K562 (cell line): ENCODE data around the gene SUMF2. TPM values are rescaled to one million over a fixed set of nuclear protein-coding genes. Genes with fewer than 3 reads are reported as not detected.

Experiments used
- ATAC-seq: fragments of 200-7000 bp; cut with Tn5 transposase; 3 replicates; pipeline ENCODE4 v1.9.1; 2020; ENCODE audit warnings: moderate library complexity
- BruUV-seq: library from RNA; stranded (reverse); fragments of 400-500 nt; replicated peaks from 2 replicates; lab custom pipeline; 2021; lab: Mats Ljungman, UMichigan
- CTCF ChIA-PET: fragments of 300-600 bp; formaldehyde crosslinking; extraction: SDS; loops from one replicate; lab custom pipeline; 2021; ENCODE audit warnings: low intra/inter-chr PET ratio; lab: Yijun Ruan, JAX
- POLR2A ChIA-PET: fragments of 300-600, 350-650 bp; sonication (Branson Sonifier 250); formaldehyde crosslinking; extraction: SDS; loops from one replicate; lab custom pipeline; 2021; ENCODE audit warnings: antibody characterized with exemption, inconsistent platforms; lab: Yijun Ruan, JAX
- DNase-seq, 4 experiments: peaks; one replicate each; pipeline versions ENCODE4 v3.0.0 to v3.0.0-alpha.2; 2011 to 2018; ENCODE audit warnings: low spot score in 3 of 4, mixed read lengths in 3 of 4; ENCODE audit errors: extremely low read depth in 1 of 4
- FAIRE-seq: peaks from 2 replicates; lab custom pipeline; 2011; peaks lifted over from hg19 to GRCh38; lab: Jason Lieb, UNC
- H2AFZ ChIP-seq: 2 replicates; pipeline ENCODE4 v1.6.0; 2011; ENCODE audit warnings: low read depth, low read length, control low read depth, inconsistent platforms
- H3K27ac ChIP-seq: fragments of 200-600 bp; 3 replicates; pipeline ENCODE4 v1.8.0; 2011; ENCODE audit warnings: low read depth, mild to moderate bottlenecking, control low read depth, inconsistent platforms, low read length, moderate library complexity, mixed read lengths; ENCODE audit errors: extremely low read depth
- H3K27me3 ChIP-seq, 2 experiments: fragments of 300-600 bp in 1 of 2; 2 replicates in 1 of 2; 3 replicates in 1 of 2; pipeline versions ENCODE4 v1.6.0 to v1.8.0; 2011; ENCODE audit warnings: inconsistent platforms in 2 of 2, low read length in 2 of 2, mild to moderate bottlenecking in 1 of 2, mixed read lengths in 1 of 2, moderate library complexity in 1 of 2; ENCODE audit not compliant: control insufficient read depth in 2 of 2, insufficient read depth in 2 of 2
- H3K36me3 ChIP-seq: fragments of 300-600 bp; 3 replicates; pipeline ENCODE4 v1.8.0; 2011; ENCODE audit warnings: mild to moderate bottlenecking, low read length, inconsistent platforms; ENCODE audit not compliant: control insufficient read depth, insufficient read depth
- H3K4me1 ChIP-seq, 2 experiments: fragments of 200-600 bp in 1 of 2; replicated peaks in 1 of 2; 2 replicates in 1 of 2; 3 replicates in 1 of 2; pipeline versions ENCODE4 v1.5.1 to v1.8.0; 2011; ENCODE audit warnings: inconsistent platforms in 2 of 2, low read length in 2 of 2, mild to moderate bottlenecking in 1 of 2, mixed read lengths in 1 of 2, moderate library complexity in 1 of 2; ENCODE audit not compliant: control insufficient read depth in 2 of 2, insufficient read depth in 2 of 2
- H3K4me2 ChIP-seq: 2 replicates; pipeline ENCODE4 v1.6.1; 2011; ENCODE audit warnings: low read length, control low read depth, inconsistent platforms, mixed read lengths; ENCODE audit not compliant: insufficient read depth
- H3K4me3 ChIP-seq: fragments of 200-600 bp; sonication (generic), shearing (Covaris generic); 2 replicates; pipeline ENCODE4 v1.5.1; 2016; ENCODE audit warnings: control low read depth, inconsistent platforms
- H3K79me2 ChIP-seq: fragments of 200-600 bp; 3 replicates; pipeline ENCODE4 v1.8.0; 2011; ENCODE audit warnings: low read length, inconsistent platforms; ENCODE audit not compliant: control insufficient read depth, insufficient read depth
- H3K9ac ChIP-seq, 2 experiments: 2 replicates each; pipeline versions ENCODE4 v1.6.0 to v1.6.1; 2011; ENCODE audit warnings: low read depth in 2 of 2, low read length in 2 of 2, control low read depth in 1 of 2, inconsistent platforms in 1 of 2, mild to moderate bottlenecking in 1 of 2, mixed read lengths in 1 of 2; ENCODE audit not compliant: insufficient read depth in 1 of 2
- H3K9me1 ChIP-seq: one replicate; pipeline ENCODE4 v1.6.0; 2011; ENCODE audit warnings: inconsistent platforms, mild to moderate bottlenecking, low read length, moderate library complexity; ENCODE audit not compliant: control insufficient read depth, insufficient read depth
- H3K9me3 ChIP-seq: replicated peaks from 2 replicates; pipeline ENCODE4 v1.5.1; 2011; ENCODE audit warnings: low read depth, low read length, inconsistent platforms; ENCODE audit not compliant: control insufficient read depth, insufficient read depth
- H4K20me1 ChIP-seq: replicated peaks from 2 replicates; pipeline ENCODE4 v1.6.1; 2011; ENCODE audit warnings: low read length, inconsistent platforms, mixed read lengths; ENCODE audit not compliant: control insufficient read depth, insufficient read depth
- FOXK1 ChIP-seq: sonication (generic); formaldehyde crosslinking; IDR thresholded peaks from 2 replicates; pipeline ENCODE4 v1.8.0; 2022; ENCODE audit warnings: missing genetic modification reagents, mild to moderate bottlenecking, borderline replicate concordance
- HMGN3 ChIP-seq: IDR thresholded peaks from 2 replicates; pipeline ENCODE4 v1.6.1; 2011; ENCODE audit warnings: borderline replicate concordance, low read depth, mild to moderate bottlenecking, mixed read lengths, low read length; ENCODE audit not compliant: insufficient read length; ENCODE audit errors: extremely low read depth
- NFIC ChIP-seq: fragments of 450-650 bp; IDR thresholded peaks from 2 replicates; pipeline ENCODE4 v1.6.1; 2017; ENCODE audit warnings: mild to moderate bottlenecking, inconsistent platforms
- NFIX ChIP-seq: fragments of 250-450 bp; sonication (Bioruptor Pico); IDR thresholded peaks from 2 replicates; pipeline ENCODE4 v1.4.0; 2020; ENCODE audit warnings: low read depth, mild to moderate bottlenecking, moderate library complexity
- RBBP5 ChIP-seq: fragments of 200-600 bp; sonication (generic); IDR thresholded peaks from 2 replicates; pipeline ENCODE4 v1.6.1; 2012; ENCODE audit warnings: borderline replicate concordance, mild to moderate bottlenecking, low read length, control low read depth, inconsistent platforms; ENCODE audit not compliant: insufficient read depth, poor library complexity, severe bottlenecking
- RFX7 ChIP-seq: fragments of 250-450 bp; sonication (Bioruptor Pico); IDR thresholded peaks from 2 replicates; pipeline ENCODE4 v1.5.1; 2021; ENCODE audit warnings: mild to moderate bottlenecking
- SPI1 ChIP-seq: IDR thresholded peaks from 2 replicates; pipeline ENCODE4 v1.6.1; 2011; ENCODE audit warnings: low read depth, low read length, control low read depth, borderline replicate concordance
- STAT5B ChIP-seq: fragments of 250-450 bp; sonication (Bioruptor Pico); IDR thresholded peaks from 2 replicates; pipeline ENCODE4 v1.8.0; 2021; ENCODE audit warnings: mild to moderate bottlenecking, inconsistent platforms
- ZBED1 ChIP-seq: IDR thresholded peaks from 2 replicates; pipeline ENCODE4 v1.6.1; 2014
- ZNF134 ChIP-seq: fragments of 250-450 bp; sonication (Bioruptor Pico); conservative IDR thresholded peaks from 2 replicates; pipeline ENCODE4 v1.4.0; 2020
- ZNF174 ChIP-seq: fragments of 250-450 bp; sonication (Bioruptor Pico); IDR thresholded peaks from 2 replicates; pipeline ENCODE4 v1.4.0; 2020; ENCODE audit warnings: mild to moderate bottlenecking
- ZNF354B ChIP-seq: fragments of 250-450 bp; sonication (Bioruptor Pico); IDR thresholded peaks from 2 replicates; pipeline ENCODE4 v1.4.0; 2020
- WGBS: fragments of 100-300 bp; shearing (Covaris generic); methylation state at CpG from one replicate; pipeline ENCODE4 v1.1.6; 2016; ENCODE audit warnings: low coverage, mixed read lengths; ENCODE audit not compliant: insufficient coverage; ENCODE audit errors: missing lambda C conversion rate; 5-methylcytosine and 5-hydroxymethylcytosine counted together
- in situ Hi-C: fragments of 300-500 bp; cut with MboI; formaldehyde crosslinking; loops from 4 replicates; pipeline ENCODE4 v1.15.0; 2018; ENCODE audit warnings: inconsistent platforms, mixed read lengths
- intact Hi-C: fragments of 100-400 bp; cut with micrococcal nuclease; formaldehyde crosslinking; loops from 2 replicates; pipeline ENCODE4 v1.14.2; 2022
- polyA plus RNA-seq, 8 experiments: library from polyadenylated mRNA; depleted of rRNA in 4 of 8; stranded (reverse) in 5 of 8; unstranded in 3 of 8; fragments of >200 nt; fragmentation: Nextera tagmentation in 2 of 8; fragmentation: Illumina TruSeq in 1 of 8; extraction: Ambion mirVana in 2 of 8; extraction: Trizol in 1 of 8; gene quantifications; 2 replicates each; pipeline versions ENCODE4 v1.2.1 to v1.2.3, GENCODE V29; 2011 to 2014; ENCODE audit warnings: inconsistent platforms in 1 of 8, missing spikeins in 1 of 8
- total RNA-seq, 7 experiments: library from RNA; depleted of rRNA in 6 of 7; stranded (reverse); fragments of >200 nt in 6 of 7; fragmentation: Illumina TruSeq in 2 of 7; extraction: Trizol in 2 of 7; gene quantifications; 2 replicates each; pipeline versions ENCODE4 v1.2.1 to v1.2.3, GENCODE V29; 2011 to 2021; ENCODE audit warnings: low replicate concordance in 1 of 7
- TF ChIP-seq, protein P1 (sequence below), 2 experiments: fragments of 450-650 bp; IDR thresholded peaks; 2 replicates each; pipeline ENCODE4 v1.6.1; 2016

Gene SUMF2
- total and polyA plus RNA-seq, 9 of the 15 experiments (the other 6 are each of a cell fraction or from before 2014, with no cell fraction given): 39.0 to 113 (median 67.7) TPM

DNA sequence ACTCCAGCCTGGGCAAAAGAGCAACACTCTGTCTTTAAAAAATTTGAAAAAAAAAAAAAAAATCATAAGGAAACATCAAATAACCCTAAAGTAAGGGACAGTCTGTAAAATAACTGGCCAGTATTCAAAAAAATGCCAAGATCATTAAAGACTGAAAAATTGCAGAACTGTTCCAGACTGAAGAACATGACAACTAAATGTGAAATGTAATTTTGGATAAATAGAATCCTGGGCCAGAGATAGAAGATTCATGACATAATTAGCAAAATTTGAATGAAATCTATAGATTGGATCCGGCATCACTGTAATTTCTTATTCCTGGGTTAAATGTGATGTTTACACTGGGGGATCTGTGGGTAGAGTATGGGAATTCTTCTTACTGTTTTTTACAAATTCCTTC is 15.8 kb upstream of the SUMF2 start:
- H3K9ac ChIP-seq: no peak overlapping the region
- BruUV-seq: no TSS peak
- in situ Hi-C loops: no loop called here
- no peaks in the 10 kb centered on the region for H3K9me3 ChIP-seq
- TF ChIP-seq ZNF134 (CRISPR knock-in tag): no peak
- TF ChIP-seq RBBP5: no peak
- TF ChIP-seq NFIC: no peak
- TF ChIP-seq ZBED1: no peak
- no peak for TF ChIP-seq FOXK1
- TF ChIP-seq ZNF354B (CRISPR knock-in tag): no peak
- TF ChIP-seq, protein P1, sequence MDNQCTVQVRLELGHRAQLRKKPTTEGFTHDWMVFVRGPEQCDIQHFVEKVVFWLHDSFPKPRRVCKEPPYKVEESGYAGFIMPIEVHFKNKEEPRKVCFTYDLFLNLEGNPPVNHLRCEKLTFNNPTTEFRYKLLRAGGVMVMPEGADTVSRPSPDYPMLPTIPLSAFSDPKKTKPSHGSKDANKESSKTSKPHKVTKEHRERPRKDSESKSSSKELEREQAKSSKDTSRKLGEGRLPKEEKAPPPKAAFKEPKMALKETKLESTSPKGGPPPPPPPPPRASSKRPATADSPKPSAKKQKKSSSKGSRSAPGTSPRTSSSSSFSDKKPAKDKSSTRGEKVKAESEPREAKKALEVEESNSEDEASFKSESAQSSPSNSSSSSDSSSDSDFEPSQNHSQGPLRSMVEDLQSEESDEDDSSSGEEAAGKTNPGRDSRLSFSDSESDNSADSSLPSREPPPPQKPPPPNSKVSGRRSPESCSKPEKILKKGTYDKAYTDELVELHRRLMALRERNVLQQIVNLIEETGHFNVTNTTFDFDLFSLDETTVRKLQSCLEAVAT (IDR thresholded peaks at IDR 0.05): no peak
- TF ChIP-seq ZNF174: no peak
- TF ChIP-seq NFIX (CRISPR knock-in tag): no peak
- TF ChIP-seq STAT5B (CRISPR knock-in tag): no peak
- TF ChIP-seq HMGN3: no peak
- no peak for TF ChIP-seq SPI1
- TF ChIP-seq RFX7 (CRISPR knock-in tag): no peak
- TF ChIP-seq, all 486 proteins: peak for 0
- no peak for ATAC-seq
- intact Hi-C loops: no loop called here
- no peak overlapping the region for H3K27ac ChIP-seq
- peaks cover 44% of the 10 kb centered on the region for H3K79me2 ChIP-seq
- H3K9me1 ChIP-seq: no peaks in the 10 kb centered on the region
- H3K4me3 ChIP-seq: no peak overlapping the region
- peaks cover 13 to 23% of the 10 kb centered on the region in 2 experiments; a peak in 4 of 5 replicates for H3K4me1 ChIP-seq
- H2AFZ ChIP-seq: no peak overlapping the region
- no peaks in the 10 kb centered on the region for H3K27me3 ChIP-seq
- DNase-seq: no peak
- WGBS: 76% methylated on average over 1 of the region's 1 CpG
- no peaks in the 10 kb centered on the region for H4K20me1 ChIP-seq
- H3K4me2 ChIP-seq: no peak overlapping the region
- H3K36me3 ChIP-seq: peaks cover 6% of the 10 kb centered on the region; the same call in 2 of the 3 replicates
- FAIRE-seq: no peak
- ChIA-PET CTCF (no interaction called here), POLR2A (no interaction called here)
